ENCODE data around the gene CNOT11. TPM values are rescaled to one million over a fixed set of nuclear protein-coding genes. Genes with fewer than 3 reads are reported as not detected.
A peak's percentile ranks its signal among the peaks of the same experiment; 100 is the strongest.

The CNOT11 gene
- total RNA-seq, 2 experiments from 2014 or later: 39.4 to 46.8 TPM

GRCh38 chr2:101267671-101268656, 15.3 kb downstream of the CNOT11 start:
- H3K4me1 ChIP-seq (ENCODE audit: insufficient read depth, low read length): peaks cover 3% of the 10 kb centered on the region
- intact Hi-C loops (cut with DNase I, micrococcal nuclease): no loop called here
- TF ChIP-seq CTCF (IDR thresholded peaks at IDR 0.05): no peak
- no peak overlapping the region for H3K27ac ChIP-seq (ENCODE audit: low read depth in 1 of 2, low read length in 2 of 2)
- ChIA-PET CTCF (interaction anchor here (0.6 to 1.1 kb wide), 2 partner anchors 15 to 27 kb away, joined by 3 read pairs; no protein-coding TSS in a partner anchor), POLR2A (interaction anchor here (0.8 to 4.1 kb wide), 4 partner anchors 11 to 41 kb away, joined by 3 to 21 read pairs (median 4); partner anchors contain the start of genes CNOT11 and RNF149)
- H3K36me3 Mint-ChIP-seq (ENCODE audit: low read depth): peaks cover 92% of the 10 kb centered on the region
- no peaks in the 10 kb centered on the region for H3K27me3 Mint-ChIP-seq
- no peak for ATAC-seq (ENCODE audit: poor library complexity)
- no peak overlapping the region for H3K4me3 ChIP-seq (ENCODE audit: low read length)
- peak overlapping the region; percentile 81 for H3K27ac Mint-ChIP-seq
- H3K27me3 ChIP-seq (ENCODE audit: control insufficient read depth in 1 of 2, insufficient read depth in 2 of 2, low read length in 2 of 2): no peaks in the 10 kb centered on the region
- no peaks in the 10 kb centered on the region for H3K9me3 Mint-ChIP-seq
- peaks cover 92% of the 10 kb centered on the region for H3K36me3 ChIP-seq (ENCODE audit: insufficient read depth, low read length)
- H3K4me3 Mint-ChIP-seq: no peak overlapping the region
- peaks cover 64% of the 10 kb centered on the region for H3K4me1 Mint-ChIP-seq (ENCODE audit: low read depth)
- H3K9me3 ChIP-seq (ENCODE audit: control insufficient read depth in 1 of 2, insufficient read depth in 1 of 2, low read length in 2 of 2): no peaks in the 10 kb centered on the region
- DNase-seq: no peak

DNA sequence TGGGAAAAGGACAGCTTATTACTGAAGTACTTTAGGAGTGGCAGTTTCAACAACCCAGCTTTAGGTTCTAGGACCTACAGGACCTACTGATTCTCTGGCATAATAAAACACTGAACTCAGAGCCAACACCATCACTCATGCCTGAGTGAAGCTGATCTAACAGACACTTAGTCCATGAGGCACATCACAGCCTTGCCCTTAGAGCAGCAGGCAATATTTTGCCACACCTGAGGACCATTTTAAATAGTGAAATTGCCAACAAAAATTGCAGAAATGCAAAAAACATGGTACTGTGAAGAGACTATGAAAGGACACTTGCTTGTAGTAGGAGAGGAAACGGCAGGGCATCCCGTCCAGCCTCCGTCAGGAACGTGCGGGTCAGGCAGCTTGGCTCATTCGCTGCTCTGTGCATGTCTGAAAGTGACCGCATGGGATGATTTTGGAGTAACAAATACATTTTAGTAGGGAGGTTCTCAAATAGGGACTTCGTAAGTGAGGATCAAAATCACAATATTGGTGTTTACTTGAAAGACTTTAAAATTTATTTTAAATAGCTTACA, 18.1 kb downstream of the CNOT11 start:
- Mint-ChIP-seq H3K9me3 (no peaks in the 10 kb centered on the region), H3K27me3 (no peaks in the 10 kb centered on the region), H3K27ac (peak overlapping the region; percentile 61), H3K4me1 (ENCODE audit: low read depth) (peaks cover 57% of the 10 kb centered on the region), H3K36me3 (ENCODE audit: low read depth) (peaks cover 88% of the 10 kb centered on the region), H3K4me3 (no peak overlapping the region)
- H3K4me3 ChIP-seq (ENCODE audit: low read length): no peak overlapping the region
- H3K27ac ChIP-seq (ENCODE audit: low read depth in 1 of 2, low read length in 2 of 2): no peak overlapping the region
- intact Hi-C loops (cut with DNase I, micrococcal nuclease): loop anchor here in 1 of 2 experiments (5.0 kb wide), 1 partner anchor 37 kb away; the partner anchor contains the start of gene RNF149
- ATAC-seq (ENCODE audit: poor library complexity) (no peak), DNase-seq (no peak)
- H3K4me1 ChIP-seq (ENCODE audit: insufficient read depth, low read length): peaks cover 9% of the 10 kb centered on the region
- H3K36me3 ChIP-seq (ENCODE audit: insufficient read depth, low read length): peaks cover 85% of the 10 kb centered on the region
- no peak for TF ChIP-seq CTCF (IDR thresholded peaks at IDR 0.05)
- no peaks in the 10 kb centered on the region for H3K9me3 ChIP-seq (ENCODE audit: control insufficient read depth in 1 of 2, insufficient read depth in 1 of 2, low read length in 2 of 2)
- no peaks in the 10 kb centered on the region for H3K27me3 ChIP-seq (ENCODE audit: control insufficient read depth in 1 of 2, insufficient read depth in 2 of 2, low read length in 2 of 2)
- CTCF ChIA-PET: interaction anchor here (1.6 to 1.7 kb wide), 2 partner anchors 17 to 41 kb away, joined by 3 to 5 read pairs; no protein-coding TSS in a partner anchor
- POLR2A ChIA-PET: interaction anchor here (1.5 to 2.0 kb wide), 2 partner anchors 17 to 36 kb away, joined by 4 to 11 read pairs; partner anchors contain the start of gene CNOT11

DNA sequence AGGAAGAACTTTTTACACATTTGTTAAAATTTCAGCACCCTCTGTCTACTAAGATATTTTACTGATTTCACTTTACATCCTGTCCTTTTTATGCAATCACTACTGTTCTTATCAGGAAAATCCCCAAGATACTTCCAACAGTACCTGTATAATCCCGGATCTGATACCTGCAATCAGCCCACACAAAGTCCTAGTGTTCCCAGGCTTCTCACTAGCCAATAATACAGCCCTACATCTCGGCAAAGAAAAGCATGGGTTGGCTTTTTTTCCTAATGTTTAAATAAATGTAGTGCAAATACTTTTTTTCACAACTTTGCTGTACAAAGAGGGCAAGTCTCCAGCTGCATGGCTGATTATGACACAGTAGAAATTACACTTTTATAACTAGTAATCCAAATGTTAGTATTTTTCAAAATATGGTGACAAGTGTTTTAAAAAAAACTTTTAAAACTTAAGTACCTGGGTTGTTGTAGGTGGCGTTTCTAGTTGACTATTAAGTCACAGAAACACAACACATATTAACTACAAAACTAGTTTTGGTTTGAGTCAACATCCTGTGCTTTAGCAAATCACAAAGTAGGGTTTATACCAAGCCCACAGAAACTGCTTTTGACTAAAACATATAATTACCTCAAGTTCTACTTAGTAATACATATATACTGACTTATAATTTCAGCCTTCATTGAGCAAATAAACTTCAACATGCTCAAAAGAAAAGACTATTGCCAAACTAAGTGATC, 19.5 kb downstream of the CNOT11 start:
- ChIA-PET POLR2A (interaction anchor here (0.7 to 2.0 kb wide), 3 partner anchors 19 to 76 kb away, joined by 3 to 11 read pairs (median 4); partner anchors contain the start of gene CNOT11), CTCF (interaction anchor here (0.6 to 1.7 kb wide), 2 partner anchors 19 to 47 kb away, joined by 3 to 5 read pairs; no protein-coding TSS in a partner anchor)
- Histone ChIP-seq H3K4me1 (ENCODE audit: insufficient read depth, low read length) (peaks cover 9% of the 10 kb centered on the region), H3K4me3 (ENCODE audit: low read length) (no peak overlapping the region), H3K36me3 (ENCODE audit: insufficient read depth, low read length) (peaks cover 89% of the 10 kb centered on the region), H3K9me3 (ENCODE audit: control insufficient read depth in 1 of 2, insufficient read depth in 1 of 2, low read length in 2 of 2) (no peaks in the 10 kb centered on the region), H3K27ac (ENCODE audit: low read depth in 1 of 2, low read length in 2 of 2) (peak overlapping the region in 1 of 2 donors; percentile 25), H3K27me3 (ENCODE audit: control insufficient read depth in 1 of 2, insufficient read depth in 2 of 2, low read length in 2 of 2) (no peaks in the 10 kb centered on the region)
- Mint-ChIP-seq H3K27ac (peak overlapping the region; percentile 79), H3K4me1 (ENCODE audit: low read depth) (peaks cover 55% of the 10 kb centered on the region), H3K36me3 (ENCODE audit: low read depth) (peaks cover 88% of the 10 kb centered on the region), H3K4me3 (no peak overlapping the region), H3K9me3 (no peaks in the 10 kb centered on the region), H3K27me3 (no peaks in the 10 kb centered on the region)
- DNase-seq (peak in 1 of 14 experiments; percentile 37), ATAC-seq (ENCODE audit: poor library complexity) (peak; percentile 32)
- no peak for TF ChIP-seq CTCF (IDR thresholded peaks at IDR 0.05)
- intact Hi-C loops (cut with DNase I, micrococcal nuclease): loop anchor here (2.0 to 5.0 kb wide), 3 partner anchors 13 to 35 kb away; partner anchors contain the start of gene RNF149 (in 1 of the 2)
